Smooth muscle cell of the brain vasculature (primary cell): Measurements from ENCODE around the gene PBRM1.
A peak's percentile ranks its signal among the peaks of the same experiment; 100 is the strongest.
"Not testable (repeated sequence)": the region's sequence is repeated elsewhere in the genome, so short reads cannot be mapped to it uniquely, and the experiment has no call there.

ENCODE experiments used
- DNase-seq: peaks from one replicate; pipeline ENCODE4 v3.0.0-alpha.2; 2012; ENCODE audit warnings: low read depth, low spot score

PBRM1 gene

DNA sequence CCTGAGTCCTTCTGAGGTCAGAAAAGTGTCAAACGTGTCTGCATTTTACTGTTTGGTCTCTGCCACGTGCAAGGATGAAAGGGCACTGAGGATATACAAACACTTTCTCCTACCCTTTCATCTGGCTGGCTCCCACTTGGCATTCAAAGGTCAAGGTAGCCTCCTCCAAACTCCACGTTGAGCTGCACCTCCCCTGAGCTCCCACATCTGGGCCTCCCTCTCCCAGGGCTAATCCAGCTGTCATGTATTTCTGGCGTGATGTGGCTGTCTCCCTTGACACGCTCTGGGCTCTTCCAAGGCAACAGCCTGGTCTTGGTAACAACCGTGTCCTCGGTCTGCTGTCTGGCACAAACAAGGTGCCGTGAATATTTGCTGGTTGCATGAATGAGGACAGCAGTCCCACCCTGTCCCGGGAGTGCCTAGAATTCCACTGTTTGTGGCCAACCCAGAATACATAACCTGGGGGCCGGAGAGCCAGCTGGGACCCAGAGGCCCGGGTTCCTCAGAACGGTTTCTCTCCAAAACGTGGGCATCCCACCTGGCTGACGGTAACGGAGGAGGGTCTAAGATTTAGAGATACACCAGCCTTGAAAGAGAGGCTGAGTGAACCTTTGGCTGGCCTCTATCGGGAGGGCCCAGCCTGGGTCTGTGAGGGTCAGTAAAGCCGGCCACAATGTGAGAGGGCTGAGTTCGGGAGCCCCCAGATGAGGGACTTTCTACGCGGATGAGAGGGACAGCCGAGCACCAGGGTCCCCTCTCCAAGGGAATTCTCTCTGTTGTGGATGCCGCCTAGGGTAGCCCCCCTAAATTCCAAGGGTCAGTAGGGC is 19.1 kb upstream of the PBRM1 start:
- no peak for DNase-seq

DNA sequence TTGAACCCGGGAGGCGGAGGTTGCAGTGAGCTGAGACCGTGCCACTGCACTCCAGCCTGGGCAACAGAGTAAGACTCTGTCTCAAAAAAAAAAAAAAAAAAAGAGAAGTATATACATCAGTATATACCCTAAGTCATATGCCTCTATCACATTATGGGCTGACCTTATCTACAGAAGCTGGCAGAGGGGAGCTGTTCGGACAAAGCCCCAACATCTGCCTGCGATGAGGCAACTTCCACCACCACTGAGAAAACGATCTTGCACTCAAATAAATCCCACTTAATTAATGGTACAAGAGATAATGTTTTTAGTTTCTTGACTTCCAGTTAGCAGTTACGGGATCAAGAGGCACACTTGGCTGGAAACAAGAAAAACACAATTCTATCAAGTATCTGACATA is 17.6 kb upstream of the PBRM1 start:
- no peak for DNase-seq

DNA sequence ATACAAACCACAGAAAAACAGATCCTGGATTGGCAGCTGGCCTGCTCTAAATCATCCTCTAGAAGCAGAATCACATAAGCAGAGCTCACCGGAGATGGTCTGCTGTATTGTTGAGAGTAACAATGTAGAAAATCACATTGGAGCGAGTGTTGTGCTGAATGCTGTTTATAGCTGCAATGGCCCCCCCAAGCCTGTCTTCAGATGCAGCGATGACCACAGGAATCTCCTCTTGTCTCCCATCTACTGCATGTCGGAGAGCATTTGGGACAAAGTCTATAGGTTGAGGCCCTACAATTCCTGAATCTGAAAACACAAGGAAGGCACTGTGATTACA is 11.9 kb upstream of the PBRM1 start:
- no peak for DNase-seq

DNA sequence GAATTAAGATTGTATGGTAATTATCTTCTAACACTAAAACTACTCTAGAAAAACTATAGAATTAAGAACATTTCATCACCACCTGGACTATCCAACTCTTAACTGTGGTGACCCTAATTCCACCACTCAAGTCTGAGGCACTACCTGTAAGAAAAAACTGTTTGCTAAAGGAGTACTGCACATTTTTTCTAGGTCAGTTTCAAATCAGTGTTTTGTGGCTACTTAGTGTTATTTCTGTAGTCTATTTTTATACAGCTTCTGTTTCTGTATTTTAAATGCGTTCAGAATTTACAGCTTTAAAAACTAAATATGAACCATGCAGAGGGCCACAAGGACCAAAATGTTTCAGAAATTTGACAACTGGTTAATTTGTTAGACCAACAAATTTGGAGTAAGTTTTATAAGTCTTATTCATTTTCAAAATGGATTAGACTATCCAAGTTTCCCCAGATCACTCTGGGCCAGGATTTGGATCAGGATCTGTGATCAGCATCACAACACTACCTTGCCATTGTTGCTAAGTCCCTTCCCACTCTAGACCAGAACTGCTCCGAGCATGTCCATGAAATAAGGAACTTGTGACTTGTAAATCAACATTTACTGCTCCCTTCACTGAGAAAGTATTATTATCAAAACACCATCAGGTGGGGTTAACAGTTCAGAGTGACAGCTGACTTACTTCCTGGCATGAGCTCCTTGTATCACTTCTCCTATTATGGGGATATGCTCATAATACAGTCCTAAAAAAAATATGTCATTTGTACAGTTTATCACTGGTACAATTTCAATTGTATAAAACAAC is 11.3 kb upstream of the PBRM1 start:
- DNase-seq: no peak

GRCh38 chr3:52695798-52696671 is 10.3 kb upstream of the PBRM1 start:
- DNase-seq: no peak

GRCh38 chr3:52694528-52695189 is 8.9 kb upstream of the PBRM1 start:
- DNase-seq: no peak

DNA sequence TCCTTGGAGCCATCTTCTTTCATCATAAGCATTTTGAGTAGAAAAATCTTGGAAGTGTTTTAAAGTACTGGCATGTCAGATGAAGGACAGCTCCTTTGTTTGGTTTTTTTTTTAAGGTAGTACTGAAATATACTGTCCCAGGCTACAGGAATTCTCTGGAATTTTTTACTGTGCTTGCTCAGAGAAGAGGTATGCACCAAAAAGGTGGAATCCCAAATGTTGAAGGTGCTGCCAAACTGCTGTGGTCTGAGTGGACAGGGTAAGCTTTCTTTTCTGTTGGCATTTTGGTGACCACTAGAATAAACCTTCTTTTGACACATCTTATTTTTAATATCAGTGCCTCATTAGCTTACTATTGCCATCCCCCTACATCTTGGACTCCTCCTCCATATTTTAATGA is 7.4 kb upstream of the PBRM1 start:
- DNase-seq: no peak

- DNase-seq: no peak
Observed at GRCh38 chr3:52690560-52690959, 4.8 kb upstream of the PBRM1 start.

DNA sequence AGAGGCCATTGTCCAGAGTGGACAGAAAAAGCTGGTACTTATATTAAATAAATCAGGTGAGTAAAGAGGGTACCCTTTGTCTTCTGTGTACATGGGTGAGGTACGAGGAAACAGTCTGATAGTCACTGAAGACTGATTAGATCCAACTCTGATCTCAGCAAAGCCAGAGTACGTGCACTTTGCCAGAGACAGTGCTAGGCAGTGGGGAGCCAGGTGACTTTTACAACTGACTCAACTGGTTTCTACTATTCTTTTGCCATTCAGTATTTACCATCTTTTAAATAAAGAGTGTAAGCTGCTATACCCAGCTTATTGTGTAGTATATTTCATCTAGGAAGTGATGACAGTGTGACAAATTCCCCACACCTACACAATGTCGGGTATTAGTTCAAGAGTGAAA is 3.4 kb upstream of the PBRM1 start:
- DNase-seq: no peak

GRCh38 chr3:52688266-52688665 is 2.6 kb upstream of the PBRM1 start:
- DNase-seq: no peak

DNA sequence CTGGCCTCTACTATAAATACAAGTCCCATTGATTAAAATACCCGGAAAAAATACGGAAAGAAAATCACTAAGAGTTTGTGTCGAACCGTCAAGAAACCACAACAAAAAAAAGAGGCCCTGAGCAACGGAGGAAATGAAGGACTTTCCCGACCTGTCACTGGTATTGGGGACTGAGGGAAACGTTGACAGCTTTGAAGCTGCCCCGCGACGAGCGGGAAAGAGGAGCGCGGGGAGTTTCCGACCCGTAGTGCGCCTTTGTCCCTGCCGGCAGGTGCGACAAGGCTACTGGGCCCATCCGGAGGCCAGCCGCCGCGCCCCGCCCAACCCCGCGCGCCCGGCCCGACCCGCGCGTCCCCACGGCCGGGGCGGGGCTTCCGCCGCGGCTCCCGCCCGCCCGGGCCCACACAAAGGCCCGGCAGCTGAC is 416 bp downstream of the PBRM1 start:
- no peak for DNase-seq

DNA sequence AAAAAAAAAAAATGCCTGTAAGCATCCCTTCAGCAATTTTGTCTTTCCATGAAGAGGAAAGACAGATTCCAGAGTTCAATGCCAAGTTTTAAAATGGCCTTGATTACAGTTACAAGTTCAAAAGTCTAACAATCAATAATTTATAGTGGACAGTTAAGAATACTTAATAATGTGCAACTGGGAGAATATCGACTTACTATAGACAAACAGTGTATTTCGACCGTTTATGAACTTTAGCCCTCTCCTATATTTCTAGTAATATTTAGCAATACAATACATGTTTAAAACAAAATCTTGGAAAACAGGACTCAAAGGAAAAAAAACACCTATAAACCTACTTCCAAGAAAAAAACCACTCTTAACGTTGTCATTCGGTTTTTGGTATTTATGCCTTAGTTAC is 1.5 kb downstream of the PBRM1 start:
- no peak for DNase-seq

- no peak for DNase-seq
Observed at GRCh38 chr3:52683611-52684010, 2.1 kb downstream of the PBRM1 start.

DNA sequence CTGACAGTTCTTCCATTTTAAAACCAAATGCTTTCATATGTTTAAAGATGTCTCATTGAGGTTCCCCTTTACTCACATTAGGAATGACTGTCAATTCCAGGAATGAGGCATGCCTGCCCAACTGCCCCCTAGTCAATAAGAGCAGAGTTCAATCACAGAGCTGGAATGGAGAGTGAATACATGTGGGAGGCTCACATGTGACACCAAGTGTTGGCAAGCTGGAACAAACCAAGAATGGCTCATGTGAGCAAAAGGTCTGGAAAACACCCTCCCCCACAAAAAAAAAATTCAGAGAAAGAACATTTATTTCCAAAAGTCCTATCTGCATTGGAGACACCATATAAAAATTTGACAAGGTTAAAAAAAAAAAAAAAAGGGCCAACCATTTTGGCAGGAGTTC is 3.7 kb downstream of the PBRM1 start:
- peak; percentile 43 for DNase-seq

DNA sequence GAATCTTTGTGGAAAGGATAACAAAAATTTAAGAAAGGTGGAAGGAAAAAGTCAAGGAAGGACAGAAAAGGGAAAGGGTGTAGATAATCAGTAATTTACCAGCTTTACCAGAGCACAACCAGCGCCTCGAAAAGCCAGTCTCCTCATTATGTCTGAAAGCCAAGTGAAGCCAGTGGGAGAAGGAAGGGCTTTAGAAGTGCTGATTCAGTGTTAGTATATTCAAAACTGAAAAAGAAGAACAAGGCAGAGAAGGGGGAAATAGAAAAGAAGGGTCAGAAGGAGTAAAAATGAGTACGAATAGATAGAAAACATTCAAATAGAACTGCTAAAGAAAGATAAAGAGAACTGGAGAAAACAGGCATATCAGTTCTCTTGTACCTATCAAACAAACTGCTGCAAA is 4.1 kb downstream of the PBRM1 start:
- DNase-seq: no peak

DNA sequence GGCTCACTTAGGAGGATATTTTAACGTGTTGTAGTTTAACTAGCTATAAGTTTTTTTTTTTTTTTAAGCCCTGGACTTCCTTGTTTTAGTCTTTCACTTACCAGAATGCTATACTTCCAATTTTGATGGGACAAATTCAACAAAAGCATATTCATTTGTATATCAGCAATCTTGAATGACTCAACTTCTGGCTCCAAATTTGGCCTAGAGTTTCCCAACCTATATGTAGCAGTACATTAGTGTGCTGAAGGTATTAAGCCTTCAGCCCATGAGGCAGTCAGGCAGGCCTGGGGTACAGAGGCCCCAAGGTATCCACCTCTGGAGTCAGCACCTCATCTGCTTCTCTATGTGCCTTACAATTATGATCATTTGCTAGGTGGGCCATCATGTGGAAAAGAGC is 5.9 kb downstream of the PBRM1 start:
- no peak for DNase-seq

GRCh38 chr3:52679199-52679538 is 6.5 kb downstream of the PBRM1 start:
- no peak for DNase-seq

DNA sequence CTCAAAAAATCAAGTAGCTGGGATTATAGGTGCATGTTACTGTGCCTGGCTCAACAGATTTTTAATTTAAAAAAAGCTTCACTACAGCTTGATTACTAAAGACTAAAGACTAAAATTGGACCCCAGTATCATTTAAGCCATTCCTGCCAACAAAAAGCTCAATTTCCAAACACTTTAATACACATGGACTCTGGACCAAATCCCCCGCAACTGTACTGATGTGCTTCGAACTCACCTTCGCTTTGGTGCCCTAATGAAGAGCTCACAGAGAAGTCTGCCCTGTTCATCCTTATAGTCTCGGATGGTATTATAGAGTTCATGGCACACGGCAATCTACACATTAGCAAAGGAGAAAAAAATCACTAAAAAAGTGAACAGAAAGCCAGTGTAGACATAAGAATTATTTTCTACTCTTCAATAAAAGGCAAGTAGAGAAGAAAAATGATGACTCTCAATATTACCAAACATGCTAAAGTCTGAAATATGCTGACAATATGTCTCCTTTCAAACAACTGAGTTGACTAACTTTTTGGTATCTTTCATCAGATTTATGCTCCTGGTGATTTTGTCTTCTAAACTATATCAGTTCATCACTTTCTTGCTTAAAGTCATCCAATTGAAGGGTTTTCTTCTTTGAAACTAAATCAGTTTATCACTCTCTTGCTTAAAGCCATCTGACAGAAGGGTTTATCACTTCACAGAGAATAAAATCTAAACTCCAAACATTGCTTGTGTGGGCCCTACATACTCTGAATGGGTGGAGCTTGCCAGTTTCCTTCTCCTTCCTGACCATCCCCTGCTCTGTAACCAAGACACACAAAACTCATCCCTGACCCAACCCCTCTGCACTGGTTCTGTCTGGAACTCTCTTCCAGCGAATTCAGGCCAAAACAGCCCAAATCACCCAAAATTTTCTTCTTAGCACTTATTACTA is 7.2 kb downstream of the PBRM1 start:
- no peak for DNase-seq

DNA sequence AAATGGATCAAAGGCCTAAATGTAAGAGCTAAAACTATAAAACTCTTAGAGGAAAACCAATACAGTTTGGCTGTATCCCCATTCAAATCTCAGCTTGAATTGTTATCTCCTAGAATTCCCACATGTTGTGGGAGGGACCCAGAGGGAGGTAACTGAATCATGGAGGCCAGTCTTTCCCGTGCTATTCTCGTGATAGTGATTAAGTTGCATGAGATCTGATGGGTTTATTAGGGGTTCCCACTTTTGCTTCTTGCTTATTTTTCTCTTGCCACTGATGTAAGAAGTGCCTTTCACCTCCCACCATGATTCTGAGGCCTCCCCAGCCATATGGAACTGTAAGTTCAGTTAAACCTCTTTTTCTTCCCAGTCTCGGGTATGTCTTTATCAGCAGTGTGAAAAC is 9.5 kb downstream of the PBRM1 start:
- DNase-seq: not testable (repeated sequence)

- DNase-seq: no peak
Observed at GRCh38 chr3:52671676-52672075, 14.0 kb downstream of the PBRM1 start.
